LHCN-M2 (cell line): ENCODE measurements around the gene POLR3G. TPM values are rescaled to one million over a fixed set of nuclear protein-coding genes. Genes with fewer than 3 reads are reported as not detected.

Experiments
- DNase-seq: peaks from one replicate; pipeline ENCODE4 v3.0.0-alpha.2; 2012; ENCODE audit warnings: low read depth
- polyA plus RNA-seq: library from polyadenylated mRNA; unstranded; fragments of >200 nt; gene quantifications from one replicate; pipeline ENCODE4 v1.2.1, GENCODE V29; 2012; ENCODE audit warnings: missing spikeins
- total RNA-seq: library from RNA; depleted of rRNA; stranded (reverse); fragments of >200 nt; gene quantifications from 2 replicates; pipeline ENCODE4 v1.2.3, GENCODE V29; 2014; rRNA removed

POLR3G gene
- 9.2 and 14.2 TPM in 2 replicates for total RNA-seq
- 1.9 TPM for polyA plus RNA-seq

- DNase-seq, result peak; percentile 88
Measured at GRCh38 chr5:90474235-90475107, at the start of gene POLR3G, which contains the start of gene MBLAC2. TSS of gene POLR3G (plus strand) at chr5:90474864. CDS start at chr5:90485568, 10,704 bp downstream. TSS of gene MBLAC2 (minus strand) at chr5:90474771. CDS start at chr5:90474292, 479 bp downstream.

GRCh38 chr5:90434116-90434714, 40.4 kb upstream of the POLR3G start:
- DNase-seq, result peak; percentile 22

GRCh38 chr5:90437663-90438062, 37.0 kb upstream of the POLR3G start:
- no peak for DNase-seq

- DNase-seq, result no peak
Measured at GRCh38 chr5:90438100-90438499, 36.6 kb upstream of the POLR3G start.

- DNase-seq, result no peak
Measured at GRCh38 chr5:90440644-90441043, 34.0 kb upstream of the POLR3G start.

GRCh38 chr5:90446961-90447360, 27.7 kb upstream of the POLR3G start:
- DNase-seq, result peak; percentile 33

- DNase-seq, result no peak
Measured at GRCh38 chr5:90461288-90461687, 13.4 kb upstream of the POLR3G start.

- DNase-seq, result no peak
Measured at GRCh38 chr5:90472783-90473395, 1.8 kb upstream of the POLR3G start.

GRCh38 chr5:90473396-90474234, 1.0 kb upstream of the POLR3G start:
- DNase-seq, result peak; percentile 12

- DNase-seq, result no peak
Measured at GRCh38 chr5:90475436-90475980, 844 bp downstream of the POLR3G start.

GRCh38 chr5:90476391-90476790, 1.7 kb downstream of the POLR3G start:
- DNase-seq, result no peak

GRCh38 chr5:90477073-90477472, 2.4 kb downstream of the POLR3G start:
- no peak for DNase-seq

GRCh38 chr5:90477621-90478215, 3.1 kb downstream of the POLR3G start:
- no peak for DNase-seq

GRCh38 chr5:90479611-90480385, 5.1 kb downstream of the POLR3G start:
- DNase-seq, result no peak

- DNase-seq, result no peak
Measured at GRCh38 chr5:90480699-90481098, 6.0 kb downstream of the POLR3G start.

GRCh38 chr5:90483206-90483605, 8.5 kb downstream of the POLR3G start:
- DNase-seq, result no peak

GRCh38 chr5:90484540-90484939, 9.9 kb downstream of the POLR3G start:
- no peak for DNase-seq

- no peak for DNase-seq
Measured at GRCh38 chr5:90488791-90489190, 14.1 kb downstream of the POLR3G start.

- no peak for DNase-seq
Measured at GRCh38 chr5:90494043-90494442, 19.4 kb downstream of the POLR3G start.

GRCh38 chr5:90495146-90495545, 20.5 kb downstream of the POLR3G start:
- no peak for DNase-seq
